GM23338 (cell line): ENCODE data around the gene WSCD2. TPM values are rescaled to one million over a fixed set of nuclear protein-coding genes. Genes with fewer than 3 reads are reported as not detected.

ENCODE experiments used
- CTCF ChIP-seq, 2 experiments: fragments of 200-600 bp in 1 of 2; sonication (generic) in 1 of 2; conservative IDR thresholded peaks; 2 replicates each; pipeline versions ENCODE4 v1.5.1 to v1.6.1; 2016 to 2017; ENCODE audit warnings: antibody characterized with exemption in 2 of 2, low read depth in 2 of 2, mild to moderate bottlenecking in 2 of 2, moderate library complexity in 1 of 2
- ETS1 ChIP-seq: IDR thresholded peaks from 2 replicates; pipeline ENCODE4 v1.6.1; 2016; ENCODE audit warnings: antibody characterized with exemption
- EZH2 ChIP-seq: fragments of 200-600 bp; sonication (generic); IDR thresholded peaks from one replicate; pipeline ENCODE4 v1.8.0; 2017; ENCODE audit warnings: antibody characterized with exemption, mild to moderate bottlenecking, low read depth; ENCODE audit not compliant: unreplicated experiment
- EZH2phosphoT487 ChIP-seq: fragments of 200-600 bp; sonication (generic); IDR thresholded peaks from one replicate; pipeline ENCODE4 v1.8.1; 2018; ENCODE audit warnings: antibody characterized with exemption; ENCODE audit not compliant: unreplicated experiment
- NANOG ChIP-seq: IDR thresholded peaks from 2 replicates; pipeline ENCODE4 v1.6.1; 2016; ENCODE audit warnings: antibody characterized with exemption, borderline replicate concordance
- REST ChIP-seq: IDR thresholded peaks from one replicate; pipeline ENCODE4 v1.6.1; 2018; ENCODE audit warnings: antibody characterized with exemption; ENCODE audit not compliant: unreplicated experiment
- STAT1 ChIP-seq: IDR thresholded peaks from one replicate; pipeline ENCODE4 v1.6.1; 2016; ENCODE audit warnings: antibody characterized with exemption; ENCODE audit not compliant: unreplicated experiment
- ZNF114 ChIP-seq: fragments of 250-450 bp; sonication (Bioruptor Pico); IDR thresholded peaks from 2 replicates; pipeline ENCODE4 v1.5.0; 2020; ENCODE audit warnings: mild to moderate bottlenecking, moderate library complexity
- ZNF331 ChIP-seq: fragments of 250-450 bp; sonication (Bioruptor Pico); IDR thresholded peaks from 2 replicates; pipeline ENCODE4 v1.5.0; 2020; ENCODE audit warnings: low read depth, mild to moderate bottlenecking, moderate library complexity
- ZNF462 ChIP-seq: fragments of 250-450 bp; sonication (Bioruptor Pico); IDR thresholded peaks from 2 replicates; pipeline ENCODE4 v1.5.0; 2020; ENCODE audit warnings: mild to moderate bottlenecking, moderate library complexity
- polyA plus RNA-seq: library from polyadenylated mRNA; unstranded; fragments of >200 nt; fragmentation: Nextera tagmentation; extraction: Ambion mirVana; gene quantifications from 2 replicates; pipeline ENCODE4 v1.2.1, GENCODE V29; 2016
- total RNA-seq: library from RNA; depleted of rRNA; stranded (reverse); fragments of >200 nt; shearing (Covaris generic); gene quantifications from 2 replicates; pipeline ENCODE4 v1.2.3, GENCODE V29; 2014

The WSCD2 gene
- total and polyA plus RNA-seq, 2 experiments from 2014 or later = 0.66 to 3.1 TPM

- TF ChIP-seq ZNF462 (CRISPR knock-in tag) (no peak), CTCF (conservative IDR thresholded peaks at IDR 0.05; ENCODE audit: low read depth in 2 of 2) (no peak), EZH2 (no peak), EZH2phosphoT487 (no peak), STAT1 (no peak), ETS1 (no peak), ZNF114 (CRISPR knock-in tag) (no peak), REST (no peak), NANOG (no peak), ZNF331 (no peak)
These were observed 23.1 kb downstream of the WSCD2 start (continued) for GRCh38 chr12:108152170-108152538.
